ENCODE data around the gene HBA2. TPM values are rescaled to one million over a fixed set of nuclear protein-coding genes. Genes with fewer than 3 reads are reported as not detected.
"Not testable (repeated sequence)": the region's sequence is repeated elsewhere in the genome, so short reads cannot be mapped to it uniquely, and the experiment has no call there.

HBA2 gene
- total RNA-seq, 1 experiment from 2014 or later, result not detected

DNA sequence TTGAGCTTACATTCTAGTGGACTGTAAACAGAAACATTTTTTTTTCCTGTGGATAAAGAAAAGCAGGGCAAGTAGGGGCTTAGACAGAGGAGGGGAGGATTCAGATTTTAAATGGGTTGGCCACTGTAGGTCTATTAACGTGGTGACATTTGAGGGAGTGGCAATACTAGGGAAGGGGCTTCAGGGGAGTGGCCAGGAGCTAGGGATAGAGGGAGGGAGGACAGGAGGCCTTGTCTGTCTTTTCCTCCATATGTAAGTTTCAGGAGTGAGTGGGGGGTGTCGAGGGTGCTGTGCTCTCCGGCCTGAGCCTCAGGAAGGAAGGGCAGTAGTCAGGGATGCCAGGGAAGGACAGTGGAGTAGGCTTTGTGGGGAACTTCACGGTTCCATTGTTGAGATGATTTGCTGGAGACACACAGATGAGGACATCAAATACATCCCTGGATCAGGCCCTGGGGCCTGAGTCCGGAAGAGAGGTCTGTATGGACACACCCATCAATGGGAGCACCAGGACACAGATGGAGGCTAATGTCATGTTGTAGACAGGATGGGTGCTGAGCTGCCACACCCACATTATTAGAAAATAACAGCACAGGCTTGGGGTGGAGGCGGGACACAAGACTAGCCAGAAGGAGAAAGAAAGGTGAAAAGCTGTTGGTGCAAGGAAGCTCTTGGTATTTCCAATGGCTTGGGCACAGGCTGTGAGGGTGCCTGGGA lies 13.4 kb upstream of the HBA2 start:
- TF ChIP-seq EZH2 (IDR thresholded peaks at IDR 0.05; ENCODE audit: low read length, unreplicated experiment) (no peak), EZH2phosphoT487 (IDR thresholded peaks at IDR 0.05; ENCODE audit: borderline replicate concordance, low read length) (no peak)
- TF ChIP-seq, protein P1, sequence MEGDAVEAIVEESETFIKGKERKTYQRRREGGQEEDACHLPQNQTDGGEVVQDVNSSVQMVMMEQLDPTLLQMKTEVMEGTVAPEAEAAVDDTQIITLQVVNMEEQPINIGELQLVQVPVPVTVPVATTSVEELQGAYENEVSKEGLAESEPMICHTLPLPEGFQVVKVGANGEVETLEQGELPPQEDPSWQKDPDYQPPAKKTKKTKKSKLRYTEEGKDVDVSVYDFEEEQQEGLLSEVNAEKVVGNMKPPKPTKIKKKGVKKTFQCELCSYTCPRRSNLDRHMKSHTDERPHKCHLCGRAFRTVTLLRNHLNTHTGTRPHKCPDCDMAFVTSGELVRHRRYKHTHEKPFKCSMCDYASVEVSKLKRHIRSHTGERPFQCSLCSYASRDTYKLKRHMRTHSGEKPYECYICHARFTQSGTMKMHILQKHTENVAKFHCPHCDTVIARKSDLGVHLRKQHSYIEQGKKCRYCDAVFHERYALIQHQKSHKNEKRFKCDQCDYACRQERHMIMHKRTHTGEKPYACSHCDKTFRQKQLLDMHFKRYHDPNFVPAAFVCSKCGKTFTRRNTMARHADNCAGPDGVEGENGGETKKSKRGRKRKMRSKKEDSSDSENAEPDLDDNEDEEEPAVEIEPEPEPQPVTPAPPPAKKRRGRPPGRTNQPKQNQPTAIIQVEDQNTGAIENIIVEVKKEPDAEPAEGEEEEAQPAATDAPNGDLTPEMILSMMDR (conservative IDR thresholded peaks at IDR 0.05; ENCODE audit: low read depth, low read length), result no peak
- H3K27ac ChIP-seq (ENCODE audit: low read length), result no peak overlapping the region

DNA sequence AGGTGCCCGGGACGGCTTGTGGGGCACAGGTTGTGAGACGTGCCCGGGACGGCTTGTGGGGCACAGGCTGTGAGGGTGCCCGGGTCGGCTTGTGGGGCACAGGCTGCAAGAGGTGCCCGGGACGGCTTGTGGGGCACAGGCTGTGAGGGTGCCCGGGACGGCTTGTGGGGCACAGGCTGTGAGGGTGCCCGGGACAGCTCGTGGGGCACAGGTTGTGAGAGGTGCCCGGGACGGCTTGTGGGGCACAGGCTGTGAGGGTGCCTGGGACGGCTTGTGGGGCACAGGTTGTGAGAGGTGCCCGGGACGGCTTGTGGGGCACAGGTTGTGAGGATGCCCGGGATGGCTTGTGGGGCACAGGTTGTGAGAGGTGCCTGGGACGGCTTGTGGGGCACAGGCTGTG lies 12.4 kb upstream of the HBA2 start:
- H3K27ac ChIP-seq (ENCODE audit: low read length); H3K4me1 ChIP-seq (ENCODE audit: insufficient read depth, low read length); H3K27me3 ChIP-seq (ENCODE audit: low read length); CTCF ChIA-PET; H4K20me1 ChIP-seq (ENCODE audit: low read length); H3K4me2 ChIP-seq (ENCODE audit: low read length); H3K4me3 ChIP-seq (ENCODE audit: low read length); H3K9me3 ChIP-seq (ENCODE audit: low read length); ATAC-seq; DNase-seq; BruUV-seq (replicated peaks); H3K9me2 ChIP-seq (replicated peaks; ENCODE audit: low read length); H3K36me3 ChIP-seq (ENCODE audit: low read depth, low read length); intact Hi-C loops (cut with micrococcal nuclease); H2AFZ ChIP-seq (ENCODE audit: low read length); H3F3A ChIP-seq (ENCODE audit: low read length, unreplicated experiment); POLR2A ChIA-PET (ENCODE audit: unreplicated experiment); H3K9ac ChIP-seq (ENCODE audit: low read length); H3K79me2 ChIP-seq (ENCODE audit: low read length): not testable (repeated sequence)

More for the DNA sequence above, 13.4 kb upstream of the HBA2 start:
- Histone ChIP-seq H3K4me1 (ENCODE audit: insufficient read depth, low read length) (peaks cover 7% of the 10 kb centered on the region; the same call in 1 of the 2 replicates), H3K9ac (ENCODE audit: low read length) (no peak overlapping the region), H3K79me2 (ENCODE audit: low read length) (no peaks in the 10 kb centered on the region), H4K20me1 (ENCODE audit: low read length) (no peaks in the 10 kb centered on the region), H3K9me3 (ENCODE audit: low read length) (no peaks in the 10 kb centered on the region), H3K4me2 (ENCODE audit: low read length) (no peak overlapping the region), H3K36me3 (ENCODE audit: low read depth, low read length) (no peaks in the 10 kb centered on the region), H3F3A (ENCODE audit: low read length, unreplicated experiment) (no peaks in the 10 kb centered on the region), H3K27me3 (ENCODE audit: low read length) (no peaks in the 10 kb centered on the region), H3K4me3 (ENCODE audit: low read length) (no peak overlapping the region), H3K9me2 (replicated peaks; ENCODE audit: low read length) (no peaks in the 10 kb centered on the region), H2AFZ (ENCODE audit: low read length) (no peak overlapping the region)
- ChIA-PET POLR2A (ENCODE audit: unreplicated experiment) (no interaction called here), CTCF (no interaction called here)
- DNase-seq (no peak), ATAC-seq (no peak)
- BruUV-seq (replicated peaks), result no TSS peak
- intact Hi-C loops (cut with micrococcal nuclease), result no loop called here

DNA sequence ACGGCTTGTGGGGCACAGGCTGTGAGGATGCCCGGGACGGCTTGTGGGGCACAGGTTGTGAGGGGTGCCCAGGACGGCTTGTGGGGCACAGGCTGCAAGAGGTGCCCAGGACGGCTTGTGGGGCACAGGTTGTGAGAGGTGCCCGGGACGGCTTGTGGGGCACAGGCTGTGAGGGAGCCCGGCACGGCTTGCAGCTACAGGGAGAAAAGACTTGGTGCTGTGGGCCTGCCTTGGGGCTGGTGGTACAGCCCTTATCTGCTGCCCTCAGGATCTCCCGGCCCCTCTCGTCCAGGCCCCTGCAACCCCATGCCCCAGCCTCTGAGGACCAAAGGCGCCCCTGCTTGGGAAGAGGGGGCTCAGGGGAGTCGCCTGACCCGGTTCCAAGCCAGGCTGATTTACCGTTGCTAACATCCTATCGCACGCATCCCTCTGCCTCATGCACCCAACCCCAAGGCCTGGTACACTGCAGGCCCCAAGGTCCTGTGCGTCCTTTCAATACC lies 11.9 kb upstream of the HBA2 start:
- Histone ChIP-seq H3K36me3 (ENCODE audit: low read depth, low read length) (no peaks in the 10 kb centered on the region), H3K4me1 (ENCODE audit: insufficient read depth, low read length) (no peaks in the 10 kb centered on the region), H3K27me3 (ENCODE audit: low read length) (peaks cover 7% of the 10 kb centered on the region), H3K4me3 (ENCODE audit: low read length) (no peak overlapping the region), H3F3A (ENCODE audit: low read length, unreplicated experiment) (no peaks in the 10 kb centered on the region), H3K9me3 (ENCODE audit: low read length) (no peaks in the 10 kb centered on the region), H4K20me1 (ENCODE audit: low read length) (no peaks in the 10 kb centered on the region), H3K9ac (ENCODE audit: low read length) (no peak overlapping the region), H3K27ac (ENCODE audit: low read length) (no peak overlapping the region), H3K4me2 (ENCODE audit: low read length) (no peak overlapping the region), H2AFZ (ENCODE audit: low read length) (no peak overlapping the region), H3K79me2 (ENCODE audit: low read length) (no peaks in the 10 kb centered on the region), H3K9me2 (replicated peaks; ENCODE audit: low read length) (no peaks in the 10 kb centered on the region)
- ATAC-seq (no peak), DNase-seq (no peak)
- BruUV-seq (replicated peaks), result no TSS peak
- TF ChIP-seq EZH2phosphoT487 (IDR thresholded peaks at IDR 0.05; ENCODE audit: borderline replicate concordance, low read length) (no peak), EZH2 (IDR thresholded peaks at IDR 0.05; ENCODE audit: low read length, unreplicated experiment) (no peak)
- TF ChIP-seq, protein P1 (conservative IDR thresholded peaks at IDR 0.05; ENCODE audit: low read depth, low read length), result no peak
- intact Hi-C loops (cut with micrococcal nuclease), result no loop called here
- ChIA-PET CTCF (no interaction called here), POLR2A (ENCODE audit: unreplicated experiment) (no interaction called here)

Measured in PC-3 (cell line).